Stimulated activated CD4-positive, alpha-beta T cell treated with anti-CD3 and anti-CD28 coated beads, Interleukin-2, amount 100 ng/mL, for 48 hours (primary cell): ENCODE results near the gene SDCCAG8.
"Not testable (repeated sequence)": the region's sequence is repeated elsewhere in the genome, so short reads cannot be mapped to it uniquely, and the experiment has no call there.

Experiments used
- DNase-seq, 2 donors: peaks; one replicate each; pipeline ENCODE4 v3.0.0-alpha.2; 2020

Gene SDCCAG8

DNA sequence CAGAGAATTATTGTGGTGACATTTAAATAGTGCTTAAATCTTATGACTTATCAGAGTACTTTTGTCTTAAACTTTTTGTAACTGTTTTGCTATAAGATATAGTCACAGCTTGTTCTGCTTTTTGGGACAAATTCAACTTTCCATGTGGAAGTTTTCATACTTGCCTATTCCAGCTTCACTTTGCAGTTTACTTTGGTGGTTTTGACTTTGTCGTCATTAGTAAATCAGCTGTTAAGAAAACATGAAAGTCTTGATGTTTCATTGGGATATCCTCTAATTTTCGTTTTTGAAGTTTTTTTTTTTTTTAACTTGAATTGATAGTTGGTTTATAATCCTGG lies 31.3 kb downstream of the SDCCAG8 start:
- DNase-seq = no peak

DNA sequence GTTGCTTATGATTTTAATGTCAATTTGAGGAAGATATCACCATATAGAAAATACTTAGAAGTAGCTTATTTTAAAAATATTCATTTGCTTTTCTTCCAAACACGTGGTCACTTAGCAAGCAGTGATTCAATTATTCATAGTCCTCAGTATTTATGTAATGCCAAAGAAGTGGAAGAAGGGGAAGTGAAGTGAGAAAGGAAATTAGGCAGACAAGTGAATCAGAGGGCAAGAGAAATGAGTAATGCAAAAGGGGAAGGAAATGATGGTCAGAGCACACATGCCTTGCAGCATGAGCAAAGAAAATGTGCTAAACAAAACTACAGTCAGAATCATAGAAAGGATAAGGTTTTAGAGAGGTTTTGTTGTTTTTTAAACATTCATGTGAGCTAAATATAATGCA lies 31.8 kb downstream of the SDCCAG8 start:
- DNase-seq = no peak

DNA sequence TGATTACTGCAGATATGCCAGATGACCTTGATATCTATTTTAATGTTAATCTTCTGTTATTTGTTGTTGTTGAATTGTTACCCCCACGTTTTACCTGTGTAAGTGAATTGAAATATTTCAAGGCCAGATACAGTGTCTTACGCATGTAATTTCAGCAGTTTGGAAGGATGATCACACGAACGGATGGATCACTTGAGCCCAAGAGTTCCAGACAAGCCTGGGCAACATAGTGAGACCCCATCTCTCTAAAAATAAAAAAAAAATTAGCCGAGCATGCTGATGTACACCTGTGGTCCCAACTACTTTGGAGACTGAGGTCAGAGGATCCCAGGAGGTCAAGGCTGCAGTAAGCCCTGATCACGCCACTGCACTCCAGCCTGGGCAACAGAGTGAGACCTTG lies 32.2 kb downstream of the SDCCAG8 start:
- DNase-seq = no peak

DNA sequence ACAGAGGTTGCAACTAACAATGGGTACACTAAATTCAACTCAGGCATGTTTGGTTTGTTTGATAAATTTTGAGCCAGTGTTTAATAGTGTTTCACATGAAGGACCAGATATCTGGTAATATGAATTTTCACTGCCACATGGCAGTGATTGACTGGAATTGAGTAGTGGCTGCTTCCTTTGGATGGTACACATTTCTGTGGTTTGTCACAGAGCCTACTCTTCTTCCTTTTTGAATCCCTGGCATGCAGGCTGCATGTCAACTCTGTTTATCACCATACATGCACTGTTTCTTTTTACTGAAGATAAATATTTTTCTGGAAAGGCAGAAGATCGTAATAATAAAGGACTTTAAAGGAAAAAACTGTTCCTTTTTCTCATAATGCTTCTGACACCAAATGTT lies 35.5 kb downstream of the SDCCAG8 start:
- DNase-seq = no peak

DNA sequence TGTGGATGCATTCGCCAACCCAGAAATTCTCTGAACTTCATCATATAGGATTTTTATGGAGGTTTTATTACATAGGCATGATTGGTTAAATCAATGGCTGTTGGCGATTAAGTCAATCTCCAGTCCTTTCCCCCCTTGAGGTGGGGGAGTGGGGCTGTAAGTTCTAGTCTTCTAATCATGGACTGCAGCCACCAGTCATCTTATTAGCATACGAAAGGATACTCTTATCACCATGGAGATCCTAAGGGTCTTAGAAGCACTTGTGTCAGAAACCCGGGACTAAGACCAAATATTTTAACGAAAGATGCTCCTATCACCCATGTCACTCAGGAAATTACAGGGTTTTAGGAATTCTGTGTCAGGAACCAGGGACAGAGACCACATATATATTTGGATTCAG lies 36.3 kb downstream of the SDCCAG8 start:
- no peak for DNase-seq

DNA sequence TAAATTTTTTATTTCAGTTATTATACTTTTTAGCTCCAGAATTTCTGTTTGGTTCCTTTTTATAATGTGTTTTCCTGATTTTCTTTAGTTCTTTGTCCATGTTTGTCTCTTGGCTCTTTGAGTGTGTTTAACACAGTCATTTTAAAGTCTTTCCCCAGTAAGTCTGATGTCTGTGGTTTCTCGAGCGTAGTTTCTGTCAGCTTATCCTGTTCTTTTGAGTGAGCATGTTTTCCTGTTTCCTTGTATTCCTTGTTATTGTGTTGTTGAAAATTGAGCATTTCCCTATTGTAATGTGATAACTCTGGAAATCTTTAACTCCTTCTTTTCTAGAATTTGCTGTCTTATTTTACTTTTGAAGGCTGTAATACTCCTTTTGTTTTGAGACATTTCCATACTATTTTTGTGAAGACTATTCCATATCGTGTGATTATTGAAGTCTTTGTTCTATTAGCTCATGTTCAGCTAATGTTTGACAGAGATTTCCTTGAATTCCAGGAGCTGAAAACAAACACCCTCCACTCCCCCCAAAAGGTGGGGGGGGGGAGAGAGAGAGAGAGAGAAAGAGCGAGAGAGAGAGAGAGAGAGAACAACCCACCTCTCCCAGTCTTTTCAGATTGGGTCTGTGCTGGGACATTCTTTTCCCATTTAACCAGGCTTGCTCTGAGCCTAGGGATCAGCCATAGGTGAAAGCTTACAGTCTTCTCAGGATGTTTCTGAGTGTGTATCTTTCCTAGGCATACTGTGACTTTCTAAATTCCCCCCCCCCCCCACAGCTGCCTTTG lies 38.3 kb downstream of the SDCCAG8 start:
- DNase-seq = no peak

DNA sequence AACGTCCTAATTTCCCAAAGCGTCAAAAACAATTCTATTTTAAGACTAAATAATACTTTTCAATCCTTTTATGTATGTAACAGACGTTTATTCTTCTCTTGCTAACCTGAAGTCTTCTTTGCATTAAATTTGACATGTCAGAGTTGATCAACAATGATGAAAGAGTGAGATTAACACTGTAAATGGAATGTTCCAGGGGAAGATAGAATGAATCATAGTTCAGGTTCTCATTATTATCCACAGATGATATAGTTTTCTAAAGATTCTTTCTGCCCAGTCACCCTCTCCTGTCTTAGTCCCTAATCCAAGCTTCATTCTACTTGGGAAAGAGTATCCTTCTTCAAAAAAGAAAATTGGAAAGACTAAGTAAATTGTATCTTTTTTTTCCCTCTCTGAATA lies 38.9 kb downstream of the SDCCAG8 start:
- DNase-seq = no peak

DNA sequence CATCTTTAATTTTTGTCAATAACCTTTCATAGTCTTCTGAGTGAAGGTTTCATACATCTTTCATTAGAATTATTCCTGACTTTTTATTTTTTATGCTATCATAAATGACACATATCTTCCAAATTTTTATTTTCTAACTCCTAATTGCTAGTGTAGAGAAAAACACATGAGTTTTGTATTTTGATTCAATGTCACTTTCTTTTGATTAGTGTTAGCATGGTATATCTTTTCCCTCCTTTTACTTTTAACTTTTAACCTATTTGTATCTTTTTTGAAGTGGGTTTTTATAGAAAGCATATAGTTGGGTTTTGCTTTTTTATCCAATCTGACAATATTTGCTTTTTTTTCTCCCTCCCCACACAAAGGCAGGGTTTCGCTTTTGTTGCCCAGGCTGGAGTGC lies 43.2 kb downstream of the SDCCAG8 start:
- no peak for DNase-seq

DNA sequence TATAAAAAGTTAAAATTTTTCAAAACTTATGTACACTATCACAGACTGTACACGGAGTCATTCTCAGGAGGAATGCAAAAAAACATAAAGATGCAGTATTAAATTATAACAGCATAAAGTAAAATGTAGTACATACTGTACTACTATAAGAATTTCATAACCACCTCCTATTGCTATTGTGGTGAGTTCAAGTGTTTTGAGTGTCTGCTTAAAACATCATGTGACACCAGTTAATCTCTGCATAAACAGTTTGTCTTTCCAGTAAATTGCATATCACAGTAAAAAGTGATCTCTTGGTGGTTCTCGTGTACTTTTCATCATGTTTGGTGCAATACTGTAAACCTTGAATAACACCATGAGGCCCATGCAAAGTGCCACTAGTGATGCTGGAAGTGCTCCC lies 45.2 kb downstream of the SDCCAG8 start:
- no peak for DNase-seq

DNA sequence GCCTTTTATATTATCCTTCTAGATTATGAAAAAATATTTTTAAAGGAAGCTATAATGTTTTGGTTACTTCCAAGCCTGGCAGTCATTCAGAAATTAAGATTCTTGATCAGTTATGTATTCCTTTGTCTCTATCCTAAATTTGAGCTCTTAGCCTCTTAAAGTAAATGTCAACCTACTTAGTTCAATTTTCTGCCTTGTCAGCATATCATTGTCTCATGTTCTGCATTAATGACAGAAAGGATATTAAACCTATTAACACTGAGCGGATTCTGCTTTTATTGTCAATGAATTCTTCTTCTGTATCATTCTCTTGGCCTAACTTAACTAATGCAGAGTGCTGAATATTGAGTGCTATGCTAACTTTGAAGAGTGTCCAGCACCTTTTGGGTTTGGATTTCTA lies 56.0 kb downstream of the SDCCAG8 start:
- DNase-seq = no peak

DNA sequence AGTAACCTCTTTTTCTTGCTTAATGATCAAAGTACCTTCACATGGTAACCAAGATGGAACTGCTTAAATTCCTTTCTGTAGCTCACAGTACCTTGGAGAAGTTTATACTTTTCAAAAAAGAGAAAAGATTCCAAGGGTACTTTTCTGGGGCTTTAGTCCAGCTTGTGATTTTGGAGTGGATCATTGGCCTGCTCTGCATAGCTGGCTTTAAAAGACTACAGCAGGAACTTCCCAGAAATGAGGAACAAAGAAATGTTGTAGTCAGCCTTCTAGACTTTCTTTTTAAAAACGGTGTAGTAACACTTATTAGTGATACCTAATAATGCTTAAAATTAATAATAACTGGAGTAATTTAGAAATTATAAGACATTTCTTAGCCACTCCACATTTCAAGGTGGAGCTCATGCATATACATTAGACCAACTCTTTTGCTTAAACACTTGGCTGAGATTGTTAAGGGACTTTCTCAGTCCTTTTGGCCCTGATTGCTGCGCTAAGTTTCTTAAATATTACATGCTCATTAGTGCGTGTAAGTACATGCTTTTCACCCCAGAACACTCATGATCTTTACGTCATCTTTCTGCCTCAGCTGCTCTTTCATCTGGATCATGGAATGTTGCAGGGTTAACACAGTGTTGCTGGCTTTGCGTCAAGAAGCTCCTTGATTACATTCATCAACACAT lies 57.3 kb downstream of the SDCCAG8 start:
- no peak for DNase-seq

DNA sequence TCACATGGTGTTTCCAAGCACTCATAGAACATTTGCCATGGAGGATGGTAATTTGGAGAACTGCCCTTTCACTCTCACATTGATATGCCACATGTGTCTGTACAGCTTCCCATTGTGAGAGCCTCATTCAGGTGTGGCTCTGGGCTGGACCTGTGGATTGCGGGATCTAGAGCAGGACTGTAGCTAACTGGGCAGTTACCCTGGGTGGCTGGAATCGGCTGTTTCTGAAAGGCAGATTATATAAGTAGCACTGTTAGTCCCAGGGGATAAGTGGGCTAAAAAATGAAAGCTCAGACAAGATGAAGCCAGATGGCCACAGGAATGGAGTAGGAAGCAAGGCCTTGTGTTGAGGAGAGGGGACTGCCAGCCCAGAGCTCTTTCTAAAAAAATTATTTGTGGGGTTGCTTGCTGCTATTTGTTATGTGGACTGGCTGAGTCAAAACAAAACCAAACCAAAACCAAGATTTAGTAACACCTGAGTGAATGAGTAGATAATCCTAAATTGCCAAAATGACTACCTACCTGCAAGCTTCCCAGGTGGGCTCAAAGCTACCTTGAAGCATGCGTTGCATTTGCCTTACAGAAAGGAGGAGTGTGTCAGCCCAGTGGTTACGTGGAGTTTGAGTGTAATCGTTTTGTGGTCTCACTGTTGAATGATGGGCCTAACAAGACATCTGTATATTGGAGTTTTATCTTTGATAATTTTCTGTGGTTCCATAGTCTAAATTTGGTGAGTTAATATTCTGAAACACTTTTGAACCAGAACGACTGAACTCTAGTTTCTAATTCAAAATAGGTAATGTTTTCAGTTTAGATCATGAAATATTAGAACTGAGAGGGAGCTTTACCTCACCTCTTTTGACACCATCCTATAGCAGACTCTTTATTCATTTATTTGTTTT lies 58.0 kb downstream of the SDCCAG8 start:
- no peak for DNase-seq

DNA sequence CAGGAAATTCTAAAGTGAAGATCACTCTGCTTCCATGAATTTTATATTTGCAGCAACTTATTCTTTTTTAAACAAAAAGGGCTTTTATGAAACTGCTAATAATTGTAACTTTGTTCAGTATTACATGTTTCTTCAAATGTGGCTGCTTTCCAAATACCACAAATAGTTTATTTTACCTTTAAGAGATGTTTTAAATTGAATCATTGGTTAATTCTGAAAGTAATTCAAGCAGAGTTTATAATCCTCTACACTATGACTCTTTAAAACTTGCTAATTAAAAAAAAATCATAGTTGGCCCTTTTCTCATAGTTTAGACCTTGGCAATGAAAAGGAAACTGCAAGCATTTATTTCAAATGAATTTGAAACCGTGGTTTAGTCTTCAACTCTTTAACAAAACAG lies 59.6 kb downstream of the SDCCAG8 start:
- DNase-seq = no peak

DNA sequence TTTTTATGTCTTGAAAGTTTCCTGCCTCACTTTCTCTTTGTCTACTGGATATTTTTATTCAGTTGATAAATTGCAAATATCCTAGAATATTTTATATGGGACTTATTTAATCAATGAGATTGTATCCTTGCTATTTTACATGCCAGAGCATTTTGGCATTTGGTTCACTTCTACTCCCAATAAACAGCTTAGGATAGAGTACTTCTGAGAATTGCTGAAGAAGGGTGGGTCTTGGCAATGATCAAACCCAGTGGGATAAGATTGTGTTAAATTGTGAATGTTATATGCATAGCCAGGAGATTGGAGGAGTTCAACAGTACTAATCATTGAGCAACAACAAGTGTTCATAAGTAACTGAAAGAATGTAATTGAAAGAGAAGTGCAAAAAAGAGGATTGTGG lies 60.1 kb downstream of the SDCCAG8 start:
- DNase-seq = no peak

DNA sequence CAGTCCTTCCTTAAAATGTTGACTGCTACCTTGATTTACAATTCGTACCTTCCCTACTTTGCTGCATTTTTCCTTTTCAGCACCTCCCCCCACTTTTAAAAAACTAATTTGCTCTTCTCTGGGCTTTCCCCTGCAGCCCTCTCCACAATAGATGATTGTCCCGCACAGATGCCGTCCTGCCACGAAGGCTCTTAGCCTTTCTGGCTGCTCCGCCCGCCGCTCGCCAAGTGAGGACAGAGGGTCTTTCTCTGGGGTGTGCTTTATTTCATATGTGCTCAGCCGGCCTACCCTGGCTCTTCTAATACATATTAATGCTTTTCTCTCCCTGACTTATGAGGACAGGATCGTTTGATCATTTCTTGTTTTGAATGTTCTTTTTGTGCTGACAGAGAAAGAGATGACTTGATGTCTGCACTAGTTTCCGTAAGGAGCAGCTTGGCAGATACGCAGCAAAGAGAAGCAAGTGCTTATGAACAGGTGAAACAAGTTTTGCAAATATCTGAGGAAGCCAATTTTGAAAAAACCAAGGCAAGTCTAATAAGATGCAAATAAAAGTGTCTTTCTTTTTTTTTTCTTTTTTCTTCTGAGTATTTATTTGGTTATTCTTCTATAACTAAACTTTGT lies 60.6 kb downstream of the SDCCAG8 start:
- no peak for DNase-seq

DNA sequence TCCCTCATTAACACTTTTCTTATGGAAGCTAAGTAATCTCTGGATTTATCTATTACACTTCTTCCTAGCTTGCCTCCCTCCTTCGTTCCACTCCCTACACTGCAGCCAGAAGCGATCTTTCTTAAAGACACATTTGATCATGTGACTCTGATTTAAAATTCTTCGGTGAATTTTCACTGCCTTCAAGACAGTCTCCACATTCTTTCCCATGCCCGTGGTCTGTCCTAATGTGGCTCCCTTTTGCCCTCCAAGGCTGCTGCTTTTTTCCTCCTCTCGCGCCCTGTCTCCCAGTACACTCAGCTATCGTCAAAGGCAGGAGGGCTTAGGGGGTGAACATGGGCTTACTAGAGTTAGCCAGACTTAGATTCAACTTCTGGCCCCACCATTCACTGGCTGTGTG lies 64.4 kb downstream of the SDCCAG8 start:
- DNase-seq = no peak

DNA sequence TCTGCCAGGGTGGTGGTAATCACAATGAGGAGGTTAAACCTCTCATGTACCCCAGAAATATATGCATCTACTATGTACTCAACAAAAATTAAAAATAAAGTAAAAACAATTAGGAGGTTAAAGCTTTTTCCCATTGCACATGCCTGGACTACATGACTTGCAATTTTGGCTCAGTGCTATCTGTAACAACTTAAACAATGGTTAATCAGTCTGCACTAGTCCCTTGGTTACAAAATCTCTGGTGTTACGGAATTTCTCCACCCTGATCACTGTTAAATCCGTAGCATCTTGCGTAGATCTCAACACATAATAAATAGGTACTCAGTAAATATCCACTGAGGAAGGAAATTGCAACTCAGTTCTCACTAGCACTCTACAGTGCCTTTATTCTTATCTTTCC lies 66.5 kb downstream of the SDCCAG8 start:
- no peak for DNase-seq

DNA sequence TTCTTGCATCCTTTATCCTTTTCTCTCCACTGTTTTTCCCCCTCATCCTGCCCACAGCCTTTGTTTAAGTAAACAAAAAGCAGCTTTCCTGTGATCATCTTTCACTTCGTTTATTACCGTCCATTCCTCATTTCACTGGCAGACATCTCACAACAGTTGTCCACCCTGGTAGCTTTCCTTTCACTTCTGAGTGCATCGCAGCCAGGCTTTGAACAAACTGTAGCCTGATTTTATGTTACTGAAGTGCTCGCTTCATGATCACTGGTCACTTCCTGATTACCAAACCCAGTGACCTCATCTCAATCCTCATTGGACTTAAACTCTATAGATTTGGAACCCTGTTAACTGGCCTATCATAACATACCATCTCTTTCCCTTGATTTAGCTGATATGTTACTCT lies 67.7 kb downstream of the SDCCAG8 start:
- no peak for DNase-seq

DNA sequence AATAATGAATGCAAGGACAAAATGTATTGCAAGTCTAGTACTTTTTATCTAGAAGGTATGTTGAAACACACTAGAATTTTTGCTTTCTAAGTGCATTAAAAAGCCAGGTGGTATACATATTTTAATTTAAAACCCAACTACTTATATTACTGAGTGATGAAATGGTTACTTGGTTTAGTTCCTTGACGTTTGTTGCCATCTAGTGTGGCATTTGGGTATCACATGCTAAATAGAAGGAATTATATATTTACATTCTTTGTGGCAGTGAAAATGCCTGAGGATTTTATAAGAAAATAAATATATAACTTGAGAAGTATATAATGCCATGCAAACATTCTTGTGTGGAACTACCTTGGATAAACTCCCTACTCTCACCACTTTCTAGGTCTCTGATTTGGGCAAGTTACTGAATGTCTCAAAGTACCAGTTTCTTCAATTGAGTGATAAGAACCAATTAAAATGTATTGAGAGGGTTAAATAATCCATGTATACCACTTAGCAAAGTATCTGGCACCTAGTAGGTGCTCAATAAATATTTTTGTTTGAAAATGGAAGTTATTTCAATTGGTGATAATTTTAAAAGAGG lies 69.6 kb downstream of the SDCCAG8 start:
- DNase-seq = peak; percentile 15 to 26

DNA sequence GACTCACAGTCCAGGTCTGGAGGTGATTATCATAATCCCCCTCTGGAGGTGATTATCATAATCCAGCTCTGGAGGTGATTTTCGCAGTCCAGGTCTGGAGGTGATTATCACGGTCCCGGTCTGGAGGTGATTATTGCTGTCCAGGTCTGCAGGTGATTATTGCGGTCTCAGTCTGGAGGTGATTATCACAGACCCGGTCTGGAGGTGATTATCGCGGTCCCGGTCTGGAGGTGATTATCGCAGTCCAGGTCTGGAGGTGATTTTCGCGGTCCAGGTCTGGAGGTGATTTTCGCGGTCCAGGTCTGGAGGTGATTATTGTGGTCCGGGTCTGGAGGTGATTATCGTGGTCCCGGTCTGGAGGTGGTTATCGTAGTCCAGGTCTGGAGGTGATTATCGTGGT lies 76.6 kb downstream of the SDCCAG8 start:
- no peak for DNase-seq

DNA sequence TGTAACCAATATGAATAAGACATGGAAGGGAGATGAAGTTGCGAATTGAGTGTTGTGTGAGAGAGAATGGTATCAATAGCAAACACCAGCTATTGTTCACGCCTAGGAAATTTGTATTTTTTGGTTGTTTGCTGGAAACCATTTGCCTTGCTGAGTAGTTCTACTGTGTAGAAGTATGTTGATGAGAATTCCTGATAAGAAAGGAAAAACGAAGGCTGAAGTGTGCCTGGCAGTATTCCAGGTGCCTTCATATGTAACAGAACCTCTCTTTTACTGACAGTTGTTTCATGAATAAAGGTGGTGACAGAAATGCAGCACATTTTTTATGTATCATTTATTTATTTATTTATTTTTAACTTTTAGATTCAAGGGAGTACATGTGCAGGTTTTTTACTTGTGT lies 79.5 kb downstream of the SDCCAG8 start:
- DNase-seq = no peak

DNA sequence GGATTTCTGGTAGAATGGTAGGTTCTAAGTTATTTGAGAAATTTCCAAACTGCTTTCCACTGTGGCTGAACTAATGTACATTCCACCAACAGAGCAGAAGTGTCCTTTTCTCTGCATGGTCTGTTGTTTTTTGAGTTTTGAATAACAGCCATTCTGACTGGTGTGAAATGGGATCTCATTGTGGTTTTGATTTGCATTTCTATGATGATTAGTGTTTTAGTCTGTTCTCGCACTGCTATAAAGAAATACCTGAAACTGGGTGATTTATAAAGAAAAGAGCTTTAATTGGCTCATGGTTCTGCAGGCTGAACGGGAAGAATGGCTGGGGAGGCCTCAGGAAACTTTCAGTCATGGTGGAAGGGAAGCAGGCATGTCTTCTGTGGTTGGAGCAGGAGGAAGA lies 80.3 kb downstream of the SDCCAG8 start:
- DNase-seq = no peak

DNA sequence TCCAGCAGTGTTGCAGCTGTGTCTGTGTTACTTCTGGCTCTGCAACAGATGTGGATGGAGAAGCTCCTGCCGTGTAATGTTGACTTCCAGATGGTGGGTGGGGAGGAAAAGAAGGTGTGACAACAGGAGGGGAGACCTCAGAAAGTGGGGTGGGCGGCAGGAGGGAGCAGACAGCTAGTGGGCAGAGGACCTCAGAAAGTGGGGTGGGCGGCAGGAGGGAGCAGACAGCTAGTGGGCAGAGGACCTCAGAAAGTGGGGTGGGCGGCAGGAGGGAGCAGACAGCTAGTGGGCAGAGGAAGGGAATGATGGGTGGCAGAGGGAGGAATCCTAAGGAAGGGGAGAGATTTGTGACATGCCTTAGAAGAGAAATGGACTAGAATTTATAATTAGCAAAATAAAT lies 83.0 kb downstream of the SDCCAG8 start:
- not testable (repeated sequence) for DNase-seq
